Sigmoid colon (tissue), 4 donors: ENCODE results near the gene CC2D1B.

Experiments
- EP300 ChIP-seq, 4 donors: sonication (generic); formaldehyde crosslinking; IDR thresholded peaks; one replicate each; pipeline ENCODE4 v1.6.1; 2017; ENCODE audit warnings: antibody characterized with exemption in 4 of 4
- POLR2A ChIP-seq, 2 donors: fragments of 450-650 bp; IDR thresholded peaks; one replicate each; pipeline ENCODE4 v1.6.1; 2016; ENCODE audit warnings: antibody characterized with exemption in 2 of 2, mild to moderate bottlenecking in 2 of 2, moderate library complexity in 2 of 2
- TF ChIP-seq, protein P1 (sequence below), 4 experiments: fragments of 450-650 bp in 3 of 4; fragments of 200-600 bp in 1 of 4; IDR thresholded peaks; one replicate each; pipeline ENCODE4 v1.5.1; 2016 to 2019; ENCODE audit warnings: antibody characterized with exemption in 4 of 4, mild to moderate bottlenecking in 3 of 4, moderate library complexity in 2 of 4

GRCh38 chr1:52323731-52324130 lies 42.3 kb downstream of the CC2D1B start:
- TF ChIP-seq, protein P1, sequence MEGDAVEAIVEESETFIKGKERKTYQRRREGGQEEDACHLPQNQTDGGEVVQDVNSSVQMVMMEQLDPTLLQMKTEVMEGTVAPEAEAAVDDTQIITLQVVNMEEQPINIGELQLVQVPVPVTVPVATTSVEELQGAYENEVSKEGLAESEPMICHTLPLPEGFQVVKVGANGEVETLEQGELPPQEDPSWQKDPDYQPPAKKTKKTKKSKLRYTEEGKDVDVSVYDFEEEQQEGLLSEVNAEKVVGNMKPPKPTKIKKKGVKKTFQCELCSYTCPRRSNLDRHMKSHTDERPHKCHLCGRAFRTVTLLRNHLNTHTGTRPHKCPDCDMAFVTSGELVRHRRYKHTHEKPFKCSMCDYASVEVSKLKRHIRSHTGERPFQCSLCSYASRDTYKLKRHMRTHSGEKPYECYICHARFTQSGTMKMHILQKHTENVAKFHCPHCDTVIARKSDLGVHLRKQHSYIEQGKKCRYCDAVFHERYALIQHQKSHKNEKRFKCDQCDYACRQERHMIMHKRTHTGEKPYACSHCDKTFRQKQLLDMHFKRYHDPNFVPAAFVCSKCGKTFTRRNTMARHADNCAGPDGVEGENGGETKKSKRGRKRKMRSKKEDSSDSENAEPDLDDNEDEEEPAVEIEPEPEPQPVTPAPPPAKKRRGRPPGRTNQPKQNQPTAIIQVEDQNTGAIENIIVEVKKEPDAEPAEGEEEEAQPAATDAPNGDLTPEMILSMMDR (IDR thresholded peaks at IDR 0.05), result no peak
- no peak for TF ChIP-seq POLR2A (IDR thresholded peaks at IDR 0.05)
- TF ChIP-seq EP300 (IDR thresholded peaks at IDR 0.05), result no peak
